Measurements from ENCODE around the gene OR5AL1. TPM values are rescaled to one million over a fixed set of nuclear protein-coding genes. Genes with fewer than 3 reads are reported as not detected.

The OR5AL1 gene
- total and polyA plus RNA-seq, 9 of the 15 experiments (the other 6 are each of a cell fraction or from before 2014, with no cell fraction given): not detected

DNA sequence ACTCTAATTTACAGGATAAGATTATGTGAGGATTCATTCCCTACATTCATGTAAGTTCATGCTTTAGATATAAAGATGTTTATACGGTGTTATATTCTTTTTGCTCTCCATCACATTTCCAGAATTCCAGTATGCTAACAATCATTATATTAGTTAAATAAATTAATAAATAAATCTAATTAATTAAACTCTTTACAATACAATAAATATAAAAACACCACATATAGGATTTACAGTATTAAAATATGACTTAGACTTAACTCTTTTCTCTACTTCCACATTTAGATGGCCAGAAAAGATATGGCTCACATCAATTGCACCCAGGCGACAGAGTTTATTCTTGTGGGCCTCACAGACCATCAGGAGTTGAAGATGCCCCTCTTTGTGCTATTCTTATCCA, 37.2 kb upstream of the OR5AL1 start, which contains the start of gene OR8U1 (continued):
- TF ChIP-seq CLOCK (CRISPR knock-in tag; IDR thresholded peaks at IDR 0.05; ENCODE audit: borderline replicate concordance): no peak
- no peak for TF ChIP-seq RBM34 (IDR thresholded peaks at IDR 0.05; ENCODE audit: borderline replicate concordance, insufficient read depth, low read length)
- TF ChIP-seq, protein P1, sequence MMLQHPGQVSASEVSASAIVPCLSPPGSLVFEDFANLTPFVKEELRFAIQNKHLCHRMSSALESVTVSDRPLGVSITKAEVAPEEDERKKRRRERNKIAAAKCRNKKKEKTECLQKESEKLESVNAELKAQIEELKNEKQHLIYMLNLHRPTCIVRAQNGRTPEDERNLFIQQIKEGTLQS (IDR thresholded peaks at IDR 0.05): no peak
- TF ChIP-seq, protein P1 (CRISPR knock-in tag; conservative IDR thresholded peaks at IDR 0.05): no peak
- no peak for TF ChIP-seq CEBPG (CRISPR knock-in tag; IDR thresholded peaks at IDR 0.05)
- no peak for TF ChIP-seq CEBPG (tag; conservative IDR thresholded peaks at IDR 0.05 in 1 of 2, IDR thresholded peaks at IDR 0.05 in 1 of 2)
- no peak for TF ChIP-seq RFX1 (IDR thresholded peaks at IDR 0.05)

DNA sequence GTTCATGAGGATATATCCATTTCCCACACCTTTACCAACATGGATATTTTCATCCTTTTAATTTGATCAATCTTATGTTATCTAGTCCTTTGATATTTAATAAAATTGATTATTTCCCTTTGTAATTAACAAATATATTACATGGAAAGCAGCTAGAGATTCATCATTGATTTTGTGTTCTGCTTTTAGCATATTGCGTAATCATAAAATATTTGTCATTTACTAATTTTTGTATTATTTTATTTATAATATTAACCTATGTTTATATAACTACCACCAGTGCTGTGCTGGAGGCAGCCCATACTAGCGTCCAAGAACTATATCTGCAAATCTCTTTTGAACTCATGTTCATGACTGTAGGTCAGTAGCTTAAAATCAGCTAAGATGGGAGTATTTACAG, 32.4 kb upstream of the OR5AL1 start:
- no peaks in the 10 kb centered on the region for H3K9me1 ChIP-seq (ENCODE audit: control insufficient read depth, insufficient read depth, low read length)
- intact Hi-C loops (cut with micrococcal nuclease): no loop called here
- no peak for FAIRE-seq
- TF ChIP-seq CEBPB (tag; IDR thresholded peaks at IDR 0.05): peak; percentile 81
- TF ChIP-seq CEBPG (CRISPR knock-in tag; IDR thresholded peaks at IDR 0.05): no peak
- TF ChIP-seq CEBPG (tag; conservative IDR thresholded peaks at IDR 0.05 in 1 of 2, IDR thresholded peaks at IDR 0.05 in 1 of 2): peak; percentile 37 to 98; a peak in 3 of 4 replicates
- no peak for TF ChIP-seq CHD4 (IDR thresholded peaks at IDR 0.05; ENCODE audit: insufficient read depth, insufficient replicate concordance, low read depth, low read length, poor library complexity, severe bottlenecking)
- TF ChIP-seq JUND (IDR thresholded peaks at IDR 0.05; ENCODE audit: borderline replicate concordance, low read depth, low read length): no peak
- no peak for TF ChIP-seq JUND (tag; IDR thresholded peaks at IDR 0.05; ENCODE audit: borderline replicate concordance, low read depth, low read length)
- no peak for TF ChIP-seq SMARCA4 (IDR thresholded peaks at IDR 0.05)
- no peak for TF ChIP-seq CREB3 (tag; conservative IDR thresholded peaks at IDR 0.05; ENCODE audit: low read depth)
- no peak for TF ChIP-seq TGIF2 (CRISPR knock-in tag; IDR thresholded peaks at IDR 0.05)
- TF ChIP-seq EWSR1 (IDR thresholded peaks at IDR 0.05; ENCODE audit: borderline replicate concordance, low read depth, partially characterized antibody): no peak
- no peaks in the 10 kb centered on the region for H3K79me2 ChIP-seq (ENCODE audit: control insufficient read depth, insufficient read depth, low read length)
- no peak overlapping the region for H2AFZ ChIP-seq (ENCODE audit: low read depth, low read length)
- BruUV-seq (replicated peaks): no TSS peak
- no peaks in the 10 kb centered on the region for H4K20me1 ChIP-seq (replicated peaks; ENCODE audit: control insufficient read depth, insufficient read depth, low read length)
- ChIA-PET POLR2A (no interaction called here), CTCF (ENCODE audit: low intra/inter-chr PET ratio) (no interaction called here)
- no peak overlapping the region for H3K9ac ChIP-seq (ENCODE audit: insufficient read depth in 1 of 2, low read depth in 2 of 2, low read length in 2 of 2)
- in situ Hi-C loops (cut with MboI): no loop called here
- 0 out of 2 replicates have a peak, but pooled peaks cover 3% of the 10 kb centered on the region for H3K9me3 ChIP-seq (replicated peaks; ENCODE audit: control insufficient read depth, insufficient read depth, low read depth, low read length)
- DNase-seq (ENCODE audit: extremely low read depth in 1 of 4, low spot score in 3 of 4): no peak
- WGBS (ENCODE audit: insufficient coverage, low coverage, missing lambda C conversion rate): 0% methylated on average over 2 of the region's 2 CpGs
- no peak overlapping the region for H3K27ac ChIP-seq (ENCODE audit: extremely low read depth, low read depth, low read length)
- no peak overlapping the region for H3K4me2 ChIP-seq (ENCODE audit: insufficient read depth, low read length)
- no peaks in the 10 kb centered on the region for H3K36me3 ChIP-seq (ENCODE audit: control insufficient read depth, insufficient read depth, low read length)
- H3K27me3 ChIP-seq (ENCODE audit: control insufficient read depth in 2 of 2, insufficient read depth in 2 of 2, low read length in 2 of 2): no peaks in the 10 kb centered on the region
- no peak for ATAC-seq
- H3K4me3 ChIP-seq: no peak overlapping the region
- H3K4me1 ChIP-seq (replicated peaks in 1 of 2; ENCODE audit: control insufficient read depth in 2 of 2, insufficient read depth in 2 of 2, low read length in 2 of 2): no peaks in the 10 kb centered on the region

Measured in K562 (cell line).